ENCODE data around the gene ABHD6.

DNA sequence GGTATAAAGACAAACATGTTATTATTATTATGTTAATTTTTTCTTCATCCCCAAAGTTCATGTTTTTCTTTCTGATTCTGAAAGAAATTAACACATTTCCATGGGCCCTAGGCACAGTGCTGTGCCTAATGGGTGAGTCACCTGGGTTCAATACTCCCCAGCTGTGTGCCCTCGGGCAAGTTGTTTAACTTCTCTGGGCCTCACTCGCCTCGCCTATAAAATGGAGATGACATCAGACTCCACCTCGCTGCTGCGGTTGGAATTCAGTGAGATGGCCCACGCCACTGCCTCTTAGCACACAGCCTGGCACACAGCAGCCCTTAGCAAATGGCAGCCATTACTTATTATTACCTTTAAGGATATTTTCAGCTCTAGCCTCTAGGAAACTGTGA is 49.4 kb upstream of the ABHD6 start:
- TF ChIP-seq EZH2 (IDR thresholded peaks at IDR 0.05) = no peak
- TF ChIP-seq FOXP2 (optimal IDR thresholded peaks at IDR 0.05; ENCODE audit: control extremely low read depth, extremely low read length, insufficient read depth) = no peak
